Measurements from ENCODE around the gene CCNA2. TPM values are rescaled to one million over a fixed set of nuclear protein-coding genes. Genes with fewer than 3 reads are reported as not detected.

The CCNA2 gene
- total RNA-seq, 1 experiment from 2014 or later = 46.8 TPM

- no peaks in the 10 kb centered on the region for H3K36me3 ChIP-seq (ENCODE audit: insufficient read depth, low read length)
- no peaks in the 10 kb centered on the region for H3K9me3 ChIP-seq (ENCODE audit: low read length)
- DNase-seq = no peak
Measured at GRCh38 chr4:121778991-121779628, 44.6 kb downstream of the CCNA2 start.

GRCh38 chr4:121777625-121778024, 46.1 kb downstream of the CCNA2 start:
- H3K36me3 ChIP-seq (ENCODE audit: insufficient read depth, low read length) = no peaks in the 10 kb centered on the region
- H2AFZ ChIP-seq (ENCODE audit: low read length) = no peak overlapping the region
- no peaks in the 10 kb centered on the region for H3K9me2 ChIP-seq (replicated peaks; ENCODE audit: insufficient read depth, low read length)
- H3K9me3 ChIP-seq (ENCODE audit: low read length) = no peaks in the 10 kb centered on the region
- no peaks in the 10 kb centered on the region for H3K79me2 ChIP-seq (ENCODE audit: low read length)
- H3K27me3 ChIP-seq (ENCODE audit: low read length) = no peaks in the 10 kb centered on the region
- no peak overlapping the region for H3K9ac ChIP-seq (ENCODE audit: low read length)
- no peaks in the 10 kb centered on the region for H3K4me1 ChIP-seq (ENCODE audit: low read length)
- DNase-seq = no peak
- no peak overlapping the region for H3K27ac ChIP-seq (ENCODE audit: low read length)
- no peak overlapping the region for H3K4me3 ChIP-seq (ENCODE audit: low read length)
- no peak overlapping the region for H3K4me2 ChIP-seq (ENCODE audit: low read depth, low read length, poor library complexity, severe bottlenecking)
- H4K20me1 ChIP-seq (ENCODE audit: insufficient read depth, low read depth, low read length) = no peaks in the 10 kb centered on the region

More at GRCh38 chr4:121778991-121779628, 44.6 kb downstream of the CCNA2 start:
- H3K9me2 ChIP-seq (replicated peaks; ENCODE audit: insufficient read depth, low read length) = no peaks in the 10 kb centered on the region
- no peak overlapping the region for H3K4me3 ChIP-seq (ENCODE audit: low read length)
- no peaks in the 10 kb centered on the region for H3K79me2 ChIP-seq (ENCODE audit: low read length)
- no peak overlapping the region for H2AFZ ChIP-seq (ENCODE audit: low read length)
- H3K4me2 ChIP-seq (ENCODE audit: low read depth, low read length, poor library complexity, severe bottlenecking) = no peak overlapping the region
- no peaks in the 10 kb centered on the region for H3K27me3 ChIP-seq (ENCODE audit: low read length)
- no peaks in the 10 kb centered on the region for H3K4me1 ChIP-seq (ENCODE audit: low read length)
- no peaks in the 10 kb centered on the region for H4K20me1 ChIP-seq (ENCODE audit: insufficient read depth, low read depth, low read length)
- no peak overlapping the region for H3K27ac ChIP-seq (ENCODE audit: low read length)
- no peak overlapping the region for H3K9ac ChIP-seq (ENCODE audit: low read length)

- H3K9me3 ChIP-seq (ENCODE audit: low read length) = no peaks in the 10 kb centered on the region
Measured at GRCh38 chr4:121776610-121777401, 46.9 kb downstream of the CCNA2 start.

GRCh38 chr4:121773883-121774282, 49.8 kb downstream of the CCNA2 start:
- no peaks in the 10 kb centered on the region for H3K27me3 ChIP-seq (ENCODE audit: low read length)
- H3K36me3 ChIP-seq (ENCODE audit: insufficient read depth, low read length) = no peaks in the 10 kb centered on the region
- DNase-seq = no peak

More at GRCh38 chr4:121776610-121777401, 46.9 kb downstream of the CCNA2 start:
- no peak for DNase-seq
- no peaks in the 10 kb centered on the region for H3K9me2 ChIP-seq (replicated peaks; ENCODE audit: insufficient read depth, low read length)
- H3K79me2 ChIP-seq (ENCODE audit: low read length) = no peaks in the 10 kb centered on the region
- H3K36me3 ChIP-seq (ENCODE audit: insufficient read depth, low read length) = no peaks in the 10 kb centered on the region
- H2AFZ ChIP-seq (ENCODE audit: low read length) = no peak overlapping the region
- no peaks in the 10 kb centered on the region for H3K4me1 ChIP-seq (ENCODE audit: low read length)
- H3K9ac ChIP-seq (ENCODE audit: low read length) = no peak overlapping the region
- no peak overlapping the region for H3K4me3 ChIP-seq (ENCODE audit: low read length)
- no peak overlapping the region for H3K4me2 ChIP-seq (ENCODE audit: low read depth, low read length, poor library complexity, severe bottlenecking)
- no peak overlapping the region for H3K27ac ChIP-seq (ENCODE audit: low read length)
- no peaks in the 10 kb centered on the region for H3K27me3 ChIP-seq (ENCODE audit: low read length)
- no peaks in the 10 kb centered on the region for H4K20me1 ChIP-seq (ENCODE audit: insufficient read depth, low read depth, low read length)

DNA sequence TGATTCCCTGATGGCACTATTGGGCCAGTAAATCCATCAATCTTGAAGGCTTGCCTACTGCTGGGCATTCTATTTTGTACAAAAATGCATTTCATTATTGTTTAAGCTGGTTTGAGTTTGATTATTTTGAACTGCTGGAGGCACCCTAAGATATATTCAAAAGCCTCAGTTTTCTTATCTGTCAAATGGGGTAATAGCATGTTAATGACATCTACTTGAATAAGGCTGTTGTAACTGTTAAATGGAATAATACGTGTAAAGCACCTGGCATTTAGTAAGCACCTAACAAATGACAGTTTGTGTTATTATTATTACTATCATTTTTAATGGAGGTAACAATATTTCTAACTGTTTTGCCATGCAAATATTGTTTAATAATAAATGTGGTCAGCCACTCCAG, 51.8 kb downstream of the CCNA2 start:
- Histone ChIP-seq H3K36me3 (ENCODE audit: insufficient read depth, low read length) (no peaks in the 10 kb centered on the region), H2AFZ (ENCODE audit: low read length) (no peak overlapping the region), H3K27ac (ENCODE audit: low read length) (no peak overlapping the region), H3K9ac (ENCODE audit: low read length) (no peak overlapping the region), H3K9me2 (replicated peaks; ENCODE audit: insufficient read depth, low read length) (no peaks in the 10 kb centered on the region), H3K79me2 (ENCODE audit: low read length) (no peaks in the 10 kb centered on the region), H3K4me1 (ENCODE audit: low read length) (no peaks in the 10 kb centered on the region), H3K4me2 (ENCODE audit: low read depth, low read length, poor library complexity, severe bottlenecking) (no peak overlapping the region), H4K20me1 (ENCODE audit: insufficient read depth, low read depth, low read length) (no peaks in the 10 kb centered on the region), H3K4me3 (ENCODE audit: low read length) (no peak overlapping the region), H3K9me3 (ENCODE audit: low read length) (no peaks in the 10 kb centered on the region), H3K27me3 (ENCODE audit: low read length) (no peaks in the 10 kb centered on the region)
- DNase-seq = no peak

More at GRCh38 chr4:121773883-121774282, 49.8 kb downstream of the CCNA2 start:
- Histone ChIP-seq H3K9me2 (replicated peaks; ENCODE audit: insufficient read depth, low read length) (no peaks in the 10 kb centered on the region), H3K27ac (ENCODE audit: low read length) (no peak overlapping the region), H3K9me3 (ENCODE audit: low read length) (no peaks in the 10 kb centered on the region), H3K79me2 (ENCODE audit: low read length) (no peaks in the 10 kb centered on the region), H3K4me3 (ENCODE audit: low read length) (no peak overlapping the region), H3K4me2 (ENCODE audit: low read depth, low read length, poor library complexity, severe bottlenecking) (no peak overlapping the region), H3K9ac (ENCODE audit: low read length) (no peak overlapping the region), H2AFZ (ENCODE audit: low read length) (no peak overlapping the region), H4K20me1 (ENCODE audit: insufficient read depth, low read depth, low read length) (no peaks in the 10 kb centered on the region), H3K4me1 (ENCODE audit: low read length) (no peaks in the 10 kb centered on the region)

GRCh38 chr4:121769341-121769740, 54.3 kb downstream of the CCNA2 start:
- Histone ChIP-seq H3K27me3 (ENCODE audit: low read length) (no peaks in the 10 kb centered on the region), H3K9ac (ENCODE audit: low read length) (no peak overlapping the region), H3K36me3 (ENCODE audit: insufficient read depth, low read length) (no peaks in the 10 kb centered on the region), H4K20me1 (ENCODE audit: insufficient read depth, low read depth, low read length) (no peaks in the 10 kb centered on the region), H2AFZ (ENCODE audit: low read length) (no peak overlapping the region), H3K79me2 (ENCODE audit: low read length) (no peaks in the 10 kb centered on the region), H3K4me3 (ENCODE audit: low read length) (no peak overlapping the region), H3K4me1 (ENCODE audit: low read length) (no peaks in the 10 kb centered on the region), H3K9me3 (ENCODE audit: low read length) (no peaks in the 10 kb centered on the region), H3K27ac (ENCODE audit: low read length) (no peak overlapping the region), H3K4me2 (ENCODE audit: low read depth, low read length, poor library complexity, severe bottlenecking) (no peak overlapping the region), H3K9me2 (replicated peaks; ENCODE audit: insufficient read depth, low read length) (no peaks in the 10 kb centered on the region)
- DNase-seq = no peak

DNA sequence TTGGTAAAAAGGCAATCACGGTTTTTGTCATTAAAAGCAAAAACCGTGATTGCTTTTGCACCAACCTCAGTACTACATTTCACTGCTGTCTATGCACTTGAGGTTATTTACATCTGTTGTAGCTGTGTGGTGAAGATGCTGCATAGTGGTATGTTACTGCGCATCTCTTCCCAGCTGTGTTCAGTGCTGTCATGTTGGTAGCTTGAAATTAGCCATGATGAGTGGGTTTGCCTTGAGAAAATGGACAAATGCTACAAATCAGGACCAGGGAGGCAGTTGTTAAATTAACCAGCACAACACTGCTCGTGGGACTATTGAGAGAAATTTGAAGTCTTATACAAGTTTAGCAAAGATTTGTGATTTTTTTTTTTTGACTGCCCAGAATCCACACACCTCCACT, 56.5 kb downstream of the CCNA2 start:
- H3K9ac ChIP-seq (ENCODE audit: low read length) = no peak overlapping the region
- H3K36me3 ChIP-seq (ENCODE audit: insufficient read depth, low read length) = no peaks in the 10 kb centered on the region
- H3K4me1 ChIP-seq (ENCODE audit: low read length) = no peaks in the 10 kb centered on the region
- H3K4me2 ChIP-seq (ENCODE audit: low read depth, low read length, poor library complexity, severe bottlenecking) = no peak overlapping the region
- no peak overlapping the region for H3K27ac ChIP-seq (ENCODE audit: low read length)
- DNase-seq = no peak
- no peaks in the 10 kb centered on the region for H3K9me2 ChIP-seq (replicated peaks; ENCODE audit: insufficient read depth, low read length)
- H3K79me2 ChIP-seq (ENCODE audit: low read length) = no peaks in the 10 kb centered on the region
- no peaks in the 10 kb centered on the region for H3K9me3 ChIP-seq (ENCODE audit: low read length)
- no peaks in the 10 kb centered on the region for H4K20me1 ChIP-seq (ENCODE audit: insufficient read depth, low read depth, low read length)
- H3K27me3 ChIP-seq (ENCODE audit: low read length) = no peaks in the 10 kb centered on the region
- H3K4me3 ChIP-seq (ENCODE audit: low read length) = no peak overlapping the region
- no peak overlapping the region for H2AFZ ChIP-seq (ENCODE audit: low read length)

Data from Karpas-422 (cell line).